Measurements from ENCODE around the gene CLTC. TPM values are rescaled to one million over a fixed set of nuclear protein-coding genes. Genes with fewer than 3 reads are reported as not detected.

Gene CLTC
- total RNA-seq, 2 donors from 2014 or later = 273 to 285 TPM

- H3K27ac ChIP-seq = peak overlapping the region; percentile 31 to 82
- ATAC-seq (ENCODE audit: insufficient number of reproducible peaks, low FRiP score, low read depth) = peak; percentile 70
Measured at GRCh38 chr17:59668816-59669215, 49.1 kb downstream of the CLTC start.

DNA sequence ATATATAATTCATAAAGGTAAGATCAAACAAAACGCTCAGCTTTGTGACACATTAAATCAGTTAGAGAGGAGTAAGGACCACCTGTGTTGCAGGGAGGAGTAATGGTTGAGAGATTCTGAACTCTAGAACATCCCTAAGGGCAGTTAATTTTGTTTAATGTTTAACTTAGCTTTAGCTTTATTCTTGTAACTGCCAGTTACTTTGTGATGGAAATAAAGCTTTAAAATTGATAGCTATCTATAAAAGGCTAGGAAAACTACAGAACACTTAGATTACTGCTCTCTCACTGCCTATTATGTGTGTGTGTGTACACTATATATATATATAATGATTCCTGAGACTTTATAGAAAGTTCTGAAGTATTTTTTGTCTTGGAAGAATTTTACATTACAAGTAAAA lies 49.7 kb downstream of the CLTC start:
- Histone ChIP-seq H3K36me3 (peaks cover 24% of the 10 kb centered on the region), H3K4me1 (ENCODE audit: control insufficient read depth in 1 of 2, low read depth in 2 of 2) (peaks cover 19 to 23% of the 10 kb centered on the region in 2 donors), H3K27me3 (replicated peaks; ENCODE audit: insufficient read depth) (no peaks in the 10 kb centered on the region), H3K4me3 (no peak overlapping the region), H3K9me3 (no peaks in the 10 kb centered on the region), H3K27ac (peak overlapping the region; percentile 31 to 82)
- no peak for ATAC-seq (ENCODE audit: insufficient number of reproducible peaks, low FRiP score, low read depth)
- TF ChIP-seq, protein P1, sequence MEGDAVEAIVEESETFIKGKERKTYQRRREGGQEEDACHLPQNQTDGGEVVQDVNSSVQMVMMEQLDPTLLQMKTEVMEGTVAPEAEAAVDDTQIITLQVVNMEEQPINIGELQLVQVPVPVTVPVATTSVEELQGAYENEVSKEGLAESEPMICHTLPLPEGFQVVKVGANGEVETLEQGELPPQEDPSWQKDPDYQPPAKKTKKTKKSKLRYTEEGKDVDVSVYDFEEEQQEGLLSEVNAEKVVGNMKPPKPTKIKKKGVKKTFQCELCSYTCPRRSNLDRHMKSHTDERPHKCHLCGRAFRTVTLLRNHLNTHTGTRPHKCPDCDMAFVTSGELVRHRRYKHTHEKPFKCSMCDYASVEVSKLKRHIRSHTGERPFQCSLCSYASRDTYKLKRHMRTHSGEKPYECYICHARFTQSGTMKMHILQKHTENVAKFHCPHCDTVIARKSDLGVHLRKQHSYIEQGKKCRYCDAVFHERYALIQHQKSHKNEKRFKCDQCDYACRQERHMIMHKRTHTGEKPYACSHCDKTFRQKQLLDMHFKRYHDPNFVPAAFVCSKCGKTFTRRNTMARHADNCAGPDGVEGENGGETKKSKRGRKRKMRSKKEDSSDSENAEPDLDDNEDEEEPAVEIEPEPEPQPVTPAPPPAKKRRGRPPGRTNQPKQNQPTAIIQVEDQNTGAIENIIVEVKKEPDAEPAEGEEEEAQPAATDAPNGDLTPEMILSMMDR (IDR thresholded peaks at IDR 0.05) = no peak
- no peak for DNase-seq (ENCODE audit: low spot score)

More at GRCh38 chr17:59668816-59669215, 49.1 kb downstream of the CLTC start:
- no peaks in the 10 kb centered on the region for H3K9me3 ChIP-seq
- H3K27me3 ChIP-seq (replicated peaks; ENCODE audit: insufficient read depth) = no peaks in the 10 kb centered on the region
- H3K4me1 ChIP-seq (ENCODE audit: control insufficient read depth in 1 of 2, low read depth in 2 of 2) = peaks cover 19 to 23% of the 10 kb centered on the region in 2 donors
- DNase-seq (ENCODE audit: low spot score) = no peak
- peak overlapping the region; percentile 3 for H3K4me3 ChIP-seq
- TF ChIP-seq, protein P1 (IDR thresholded peaks at IDR 0.05) = no peak
- H3K36me3 ChIP-seq = peaks cover 23% of the 10 kb centered on the region

DNA sequence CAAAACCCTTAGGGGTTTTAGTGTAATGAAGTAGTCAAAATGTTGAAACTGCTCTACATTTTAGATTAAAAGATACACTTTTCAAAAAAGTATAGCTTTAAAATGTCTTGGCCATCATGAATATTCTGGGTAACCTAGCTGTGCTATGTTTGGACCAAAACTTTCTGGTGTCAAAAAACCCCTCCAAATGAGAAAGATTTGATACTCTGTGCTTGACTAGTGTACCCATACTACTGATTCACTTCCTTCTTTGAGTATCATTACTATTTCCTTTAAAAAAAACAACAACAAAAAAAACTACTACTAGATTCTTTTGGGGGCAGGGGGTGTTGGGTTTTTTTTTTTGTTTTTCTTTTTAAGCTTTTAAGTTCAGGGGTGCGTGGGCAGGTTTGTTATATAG lies 50.2 kb downstream of the CLTC start:
- H3K27me3 ChIP-seq (replicated peaks; ENCODE audit: insufficient read depth) = no peaks in the 10 kb centered on the region
- H3K4me3 ChIP-seq = no peak overlapping the region
- peaks cover 28% of the 10 kb centered on the region for H3K36me3 ChIP-seq
- H3K27ac ChIP-seq = peak overlapping the region; percentile 31 to 82
- peaks cover 19 to 23% of the 10 kb centered on the region in 2 donors for H3K4me1 ChIP-seq (ENCODE audit: control insufficient read depth in 1 of 2, low read depth in 2 of 2)
- no peaks in the 10 kb centered on the region for H3K9me3 ChIP-seq
- DNase-seq (ENCODE audit: low spot score) (no peak), ATAC-seq (ENCODE audit: insufficient number of reproducible peaks, low FRiP score, low read depth) (no peak)
- TF ChIP-seq, protein P1 (IDR thresholded peaks at IDR 0.05) = no peak

DNA sequence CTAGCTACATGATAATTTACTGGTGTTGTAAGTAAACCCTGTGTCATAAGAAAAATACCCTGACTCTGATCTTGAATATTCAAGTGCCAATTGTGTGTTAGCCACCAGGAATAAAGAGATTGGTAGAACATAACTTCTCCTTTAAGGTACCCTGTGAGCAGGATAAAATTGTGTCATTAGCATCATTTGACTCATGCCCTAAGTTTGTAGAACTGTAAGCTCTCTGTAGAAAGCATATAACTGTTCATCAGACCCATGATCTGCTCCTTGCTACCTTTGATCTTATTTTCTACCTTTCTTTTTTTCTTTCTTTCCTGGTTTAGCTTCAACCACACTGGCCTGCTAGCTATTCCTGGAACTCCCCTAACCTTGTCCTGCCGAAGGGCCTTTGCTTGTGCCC lies 51.7 kb downstream of the CLTC start:
- DNase-seq (ENCODE audit: low spot score) = no peak
- peaks cover 19 to 23% of the 10 kb centered on the region in 2 donors for H3K4me1 ChIP-seq (ENCODE audit: control insufficient read depth in 1 of 2, low read depth in 2 of 2)
- H3K27ac ChIP-seq = peak overlapping the region; percentile 36 to 82
- no peaks in the 10 kb centered on the region for H3K27me3 ChIP-seq (replicated peaks; ENCODE audit: insufficient read depth)
- TF ChIP-seq, protein P1 (IDR thresholded peaks at IDR 0.05) = no peak
- ATAC-seq (ENCODE audit: insufficient number of reproducible peaks, low FRiP score, low read depth) = no peak
- H3K4me3 ChIP-seq = no peak overlapping the region
- H3K36me3 ChIP-seq = peaks cover 18% of the 10 kb centered on the region
- H3K9me3 ChIP-seq = no peaks in the 10 kb centered on the region

GRCh38 chr17:59675231-59675630 lies 55.5 kb downstream of the CLTC start:
- DNase-seq (ENCODE audit: low spot score) = no peak

More at GRCh38 chr17:59675231-59675630, 55.5 kb downstream of the CLTC start:
- no peak overlapping the region for H3K4me3 ChIP-seq
- H3K4me1 ChIP-seq (ENCODE audit: control insufficient read depth in 1 of 2, low read depth in 2 of 2) = peaks cover 6 to 7% of the 10 kb centered on the region in 2 donors
- H3K9me3 ChIP-seq = no peaks in the 10 kb centered on the region
- H3K27me3 ChIP-seq (replicated peaks; ENCODE audit: insufficient read depth) = no peaks in the 10 kb centered on the region
- TF ChIP-seq, protein P1 (IDR thresholded peaks at IDR 0.05) = no peak
- ATAC-seq (ENCODE audit: insufficient number of reproducible peaks, low FRiP score, low read depth) = no peak
- H3K27ac ChIP-seq = no peak overlapping the region
- H3K36me3 ChIP-seq = peaks cover 37% of the 10 kb centered on the region

Measured in thoracic aorta (tissue), 2 donors.